Fibroblast of lung (primary cell): ENCODE data around the gene MAP4K4. TPM values are rescaled to one million over a fixed set of nuclear protein-coding genes. Genes with fewer than 3 reads are reported as not detected.

Source experiments
- DNase-seq, 2 donors: peaks; one replicate each; pipeline versions ENCODE4 v3.0.0 to v3.0.0-alpha.2; 2010; ENCODE audit warnings: low read depth in 2 of 2
- H2AFZ ChIP-seq: 2 replicates; pipeline ENCODE4 v1.5.1; 2012; ENCODE audit warnings: low read length, control low read depth, inconsistent platforms
- H3K27ac ChIP-seq: 2 replicates; pipeline ENCODE4 v1.5.1; 2011; ENCODE audit warnings: low read length, control low read depth; ENCODE audit not compliant: insufficient read depth
- H3K27me3 ChIP-seq: 2 replicates; pipeline ENCODE4 v1.5.1; 2011; ENCODE audit warnings: mild to moderate bottlenecking, low read length; ENCODE audit not compliant: control insufficient read depth, insufficient read depth
- H3K36me3 ChIP-seq: 2 replicates; pipeline ENCODE4 v1.5.1; 2011; ENCODE audit warnings: low read length; ENCODE audit not compliant: control insufficient read depth, insufficient read depth
- H3K4me1 ChIP-seq: 2 replicates; pipeline ENCODE4 v1.5.1; 2011; ENCODE audit warnings: low read length; ENCODE audit not compliant: control insufficient read depth, insufficient read depth; ENCODE audit errors: extremely low read depth
- H3K4me2 ChIP-seq: 2 replicates; pipeline ENCODE4 v1.5.1; 2011; ENCODE audit warnings: low read length, control low read depth; ENCODE audit not compliant: insufficient read depth; ENCODE audit errors: extremely low read depth
- H3K4me3 ChIP-seq, 4 experiments: fragments of 200-600 bp in 1 of 4; sonication (generic) in 1 of 4; replicated peaks in 1 of 4; 2 replicates each; pipeline ENCODE4 v1.5.1; 2011 to 2016; ENCODE audit warnings: low read length in 4 of 4, low read depth in 3 of 4, mild to moderate bottlenecking in 3 of 4, control low read depth in 2 of 4, inconsistent platforms in 1 of 4, mixed read lengths in 1 of 4; ENCODE audit not compliant: insufficient read depth in 1 of 4; ENCODE audit errors: control extremely low read depth in 1 of 4
- H3K79me2 ChIP-seq: 2 replicates; pipeline ENCODE4 v1.5.1; 2012; ENCODE audit warnings: mild to moderate bottlenecking, low read length, inconsistent platforms; ENCODE audit not compliant: control insufficient read depth, insufficient read depth
- H3K9ac ChIP-seq: 2 replicates; pipeline ENCODE4 v1.5.1; 2011; ENCODE audit warnings: mild to moderate bottlenecking, low read length, control low read depth; ENCODE audit not compliant: insufficient read depth
- H3K9me3 ChIP-seq: 2 replicates; pipeline ENCODE4 v1.5.1; 2012; ENCODE audit warnings: low read depth, low read length; ENCODE audit not compliant: control insufficient read depth, insufficient read depth
- H4K20me1 ChIP-seq: 2 replicates; pipeline ENCODE4 v1.5.1; 2011; ENCODE audit warnings: low read length; ENCODE audit not compliant: control insufficient read depth, insufficient read depth; ENCODE audit errors: extremely low read depth
- CTCF ChIP-seq, 2 donors: IDR thresholded peaks in 1 of 2; conservative IDR thresholded peaks in 1 of 2; 1 replicate in 1 of 2; 2 replicates in 1 of 2; pipeline ENCODE4 v1.5.1; 2011 to 2012; ENCODE audit warnings: low read length in 2 of 2, control low read depth in 1 of 2, inconsistent platforms in 1 of 2, low read depth in 1 of 2, mild to moderate bottlenecking in 1 of 2
- EZH2 ChIP-seq: IDR thresholded peaks from 2 replicates; pipeline ENCODE4 v1.5.1; 2012; ENCODE audit warnings: low read length, control low read depth, mild to moderate bottlenecking; ENCODE audit errors: missing control alignments
- polyA plus RNA-seq, 2 donors: library from polyadenylated mRNA; depleted of rRNA in 1 of 2; stranded (reverse) in 1 of 2; unstranded in 1 of 2; fragments of >200 nt; gene quantifications; 2 replicates each; pipeline ENCODE4 v1.2.1, GENCODE V29; 2011 to 2012; ENCODE audit warnings: missing spikeins in 1 of 2
- total RNA-seq: library from RNA; depleted of rRNA; stranded (reverse); fragments of >200 nt; gene quantifications from 2 replicates; pipeline ENCODE4 v1.2.1, GENCODE V29; 2014

MAP4K4 gene
- total and polyA plus RNA-seq, 2 donors (not counting 1 experiment from before 2014, with no cell fraction given): 113 to 164 TPM

- Histone ChIP-seq H4K20me1 (no peaks in the 10 kb centered on the region), H3K9ac (no peak overlapping the region)
Measured at GRCh38 chr2:101806123-101806522, 108.6 kb downstream of the MAP4K4 start.

GRCh38 chr2:101806701-101807100 is 109.2 kb downstream of the MAP4K4 start:
- Histone ChIP-seq H3K9ac (no peak overlapping the region), H3K79me2 (peaks cover 94% of the 10 kb centered on the region), H3K9me3 (no peaks in the 10 kb centered on the region), H3K36me3 (no peaks in the 10 kb centered on the region), H3K27ac (peak overlapping the region; percentile 67), H3K4me2 (no peak overlapping the region), H3K4me3 (no peak overlapping the region), H3K27me3 (no peaks in the 10 kb centered on the region), H4K20me1 (no peaks in the 10 kb centered on the region), H2AFZ (no peak overlapping the region), H3K4me1 (peaks cover 28% of the 10 kb centered on the region)
- DNase-seq: peak in 1 of 2 donors; percentile 21
- TF ChIP-seq CTCF (conservative IDR thresholded peaks at IDR 0.05 in 1 of 2, IDR thresholded peaks at IDR 0.05 in 1 of 2; ENCODE audit: low read depth in 1 of 2, low read length in 2 of 2) (no peak), EZH2 (no peak)

More at GRCh38 chr2:101806123-101806522, 108.6 kb downstream of the MAP4K4 start:
- peak in 1 of 2 donors; percentile 88 for DNase-seq
- H3K9me3 ChIP-seq: no peaks in the 10 kb centered on the region
- peaks cover 28% of the 10 kb centered on the region for H3K4me1 ChIP-seq
- H2AFZ ChIP-seq: no peak overlapping the region
- peaks cover 94% of the 10 kb centered on the region for H3K79me2 ChIP-seq
- H3K4me2 ChIP-seq: peak overlapping the region; percentile 20
- no peaks in the 10 kb centered on the region for H3K36me3 ChIP-seq
- no peaks in the 10 kb centered on the region for H3K27me3 ChIP-seq
- no peak for TF ChIP-seq EZH2
- TF ChIP-seq CTCF (conservative IDR thresholded peaks at IDR 0.05 in 1 of 2, IDR thresholded peaks at IDR 0.05 in 1 of 2; ENCODE audit: low read depth in 1 of 2, low read length in 2 of 2): no peak
- H3K4me3 ChIP-seq: no peak overlapping the region
- peak overlapping the region; percentile 45 for H3K27ac ChIP-seq

- DNase-seq: no peak
- TF ChIP-seq EZH2 (no peak), CTCF (conservative IDR thresholded peaks at IDR 0.05 in 1 of 2, IDR thresholded peaks at IDR 0.05 in 1 of 2; ENCODE audit: low read depth in 1 of 2, low read length in 2 of 2) (no peak)
- H3K27me3 ChIP-seq: no peaks in the 10 kb centered on the region
- no peaks in the 10 kb centered on the region for H4K20me1 ChIP-seq
- H3K79me2 ChIP-seq: peaks cover 94% of the 10 kb centered on the region
- H3K9me3 ChIP-seq: no peaks in the 10 kb centered on the region
- no peak overlapping the region for H3K4me3 ChIP-seq
- no peak overlapping the region for H3K9ac ChIP-seq
- no peak overlapping the region for H3K4me2 ChIP-seq
- no peaks in the 10 kb centered on the region for H3K36me3 ChIP-seq
- H3K4me1 ChIP-seq: peaks cover 27% of the 10 kb centered on the region
- H2AFZ ChIP-seq: no peak overlapping the region
- no peak overlapping the region for H3K27ac ChIP-seq
Measured at GRCh38 chr2:101807242-101807641, 109.7 kb downstream of the MAP4K4 start.
